Fibroblast of skin of left quadriceps (primary cell): ENCODE results near the gene FAAH.
"Not testable (repeated sequence)": the region's sequence is repeated elsewhere in the genome, so short reads cannot be mapped to it uniquely, and the experiment has no call there.

Experiments used
- DNase-seq, 2 experiments: peaks; one replicate each; pipeline ENCODE4 v3.0.0-alpha.2; 2013; ENCODE audit warnings: low read depth in 2 of 2

FAAH gene

GRCh38 chr1:46394108-46394871, at the start of gene FAAH:
Gene FAAH (plus strand): TSS chr1:46394317. CDS start chr1:46394349, 32 bp downstream.
- DNase-seq, result peak in 1 of 2 experiments; percentile 8

DNA sequence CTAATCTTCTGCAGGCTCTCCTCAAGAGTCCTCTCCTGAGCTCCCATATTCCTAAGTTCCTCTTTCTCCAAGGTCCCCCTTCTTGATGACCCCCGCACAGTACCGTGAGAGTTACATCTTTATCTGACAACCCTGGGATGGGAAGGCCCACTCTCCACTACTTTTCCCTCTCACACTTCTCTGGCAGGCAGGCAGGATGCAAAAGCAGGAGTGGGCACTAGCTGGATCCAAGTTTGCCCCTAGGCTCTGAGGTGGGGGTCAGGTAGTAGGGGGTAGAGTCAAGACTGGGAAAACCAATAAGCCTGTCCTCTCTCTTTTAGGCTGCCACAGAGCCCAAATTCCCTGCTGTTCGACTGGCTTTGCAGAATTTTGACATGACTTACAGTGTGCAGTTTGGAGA, 49.6 kb upstream of the FAAH start:
- DNase-seq, result no peak

GRCh38 chr1:46345281-46345680, 48.8 kb upstream of the FAAH start:
- DNase-seq, result no peak

DNA sequence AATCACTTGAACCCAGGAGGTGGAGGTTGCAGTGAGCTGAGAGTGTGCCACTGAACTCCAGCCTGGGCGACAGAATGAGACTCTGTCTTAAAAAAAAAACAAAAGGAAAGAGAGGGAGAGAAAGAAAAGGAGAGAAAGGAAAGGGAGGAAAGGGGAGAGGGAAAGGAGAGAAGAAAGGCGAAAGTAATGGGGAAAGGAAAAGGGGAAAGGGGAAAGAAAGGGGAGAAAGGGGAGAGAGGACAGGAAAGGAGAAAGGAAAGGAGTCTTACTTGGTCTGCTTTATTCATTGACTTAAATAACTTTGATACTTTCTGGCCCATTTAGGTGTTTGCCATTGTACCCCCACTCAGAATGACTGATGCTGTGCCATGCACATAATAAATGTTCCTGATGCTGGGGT, 41.8 kb upstream of the FAAH start:
- DNase-seq, result no peak

DNA sequence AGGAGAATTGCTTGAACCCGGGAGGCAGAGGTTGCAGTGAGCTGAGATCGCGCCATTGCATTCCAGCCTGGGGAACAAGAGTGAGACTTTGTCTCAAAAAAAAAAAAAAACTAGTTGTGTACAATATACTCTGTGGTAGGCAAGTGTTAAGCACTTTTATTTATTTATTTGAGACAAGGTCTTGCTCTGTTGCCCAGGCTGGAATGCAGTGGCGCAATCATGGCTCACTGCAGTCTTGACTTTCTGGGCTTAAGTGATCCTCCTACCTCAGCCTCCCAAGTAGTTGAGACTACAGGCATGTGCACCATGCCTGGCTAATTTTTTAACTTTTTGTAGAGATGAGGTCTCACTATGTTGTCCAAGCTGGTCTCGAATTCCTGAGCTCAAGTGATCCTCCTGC, 38.2 kb upstream of the FAAH start:
- DNase-seq, result not testable (repeated sequence)

- DNase-seq, result no peak
Observed at GRCh38 chr1:46362158-46362557, 32.0 kb upstream of the FAAH start.

GRCh38 chr1:46363121-46363520, 31.0 kb upstream of the FAAH start:
- DNase-seq, result no peak

DNA sequence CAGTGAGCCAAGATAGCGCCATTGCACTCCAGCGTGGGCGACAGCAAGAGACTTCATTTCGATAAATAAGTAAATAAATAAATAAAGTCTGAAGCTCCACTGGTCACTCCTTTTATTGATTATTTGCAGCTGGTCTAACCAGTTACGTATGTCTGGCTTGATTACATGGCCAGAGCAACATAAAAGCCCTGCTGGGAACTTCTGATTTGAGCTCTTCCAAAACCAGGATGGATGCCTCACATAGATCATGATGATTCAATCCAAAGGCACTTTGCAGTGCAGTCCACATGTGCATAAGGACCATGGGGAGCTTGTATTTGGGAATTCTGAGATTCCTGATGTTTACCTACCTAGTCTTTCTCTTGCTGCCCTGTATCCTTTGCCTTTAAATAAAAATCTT, 29.5 kb upstream of the FAAH start:
- DNase-seq, result no peak

DNA sequence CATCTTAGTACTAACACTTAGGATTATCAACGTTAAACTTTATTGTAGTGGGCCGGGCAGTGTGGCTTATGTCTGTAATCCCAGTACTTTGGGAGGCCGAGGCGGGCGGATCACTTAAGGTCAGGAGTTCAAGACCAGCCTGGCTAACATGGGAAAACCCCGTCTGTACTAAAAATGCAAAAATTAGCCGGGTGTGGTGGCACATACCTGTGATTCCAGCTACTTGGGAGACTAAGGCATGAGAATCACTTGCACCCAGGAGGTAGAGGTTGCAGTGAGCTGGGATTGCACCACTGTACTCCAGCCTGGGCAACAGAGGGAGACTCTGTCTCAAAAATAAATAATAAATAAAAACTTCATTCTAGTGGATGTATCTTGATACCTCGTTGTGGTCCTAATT, 28.3 kb upstream of the FAAH start:
- DNase-seq, result not testable (repeated sequence)

DNA sequence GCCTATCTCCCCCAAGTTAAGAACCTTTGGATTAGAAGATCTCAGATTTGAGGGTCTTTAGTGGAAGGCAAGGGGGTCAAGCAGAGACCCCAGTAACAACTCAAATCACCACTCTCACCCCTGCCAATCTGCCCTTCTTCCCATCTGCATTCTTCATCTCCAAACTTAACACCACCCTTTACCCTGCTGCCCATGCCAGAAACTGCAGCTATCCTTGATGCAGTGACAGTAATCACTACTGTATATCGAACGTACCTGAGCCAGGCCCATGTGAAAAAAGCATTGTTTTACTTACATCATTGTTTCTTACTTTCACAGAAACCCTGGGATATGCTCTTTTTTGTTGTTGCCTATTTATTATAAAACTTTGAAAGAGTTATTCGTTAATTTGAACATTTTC, 27.0 kb upstream of the FAAH start:
- no peak for DNase-seq

DNA sequence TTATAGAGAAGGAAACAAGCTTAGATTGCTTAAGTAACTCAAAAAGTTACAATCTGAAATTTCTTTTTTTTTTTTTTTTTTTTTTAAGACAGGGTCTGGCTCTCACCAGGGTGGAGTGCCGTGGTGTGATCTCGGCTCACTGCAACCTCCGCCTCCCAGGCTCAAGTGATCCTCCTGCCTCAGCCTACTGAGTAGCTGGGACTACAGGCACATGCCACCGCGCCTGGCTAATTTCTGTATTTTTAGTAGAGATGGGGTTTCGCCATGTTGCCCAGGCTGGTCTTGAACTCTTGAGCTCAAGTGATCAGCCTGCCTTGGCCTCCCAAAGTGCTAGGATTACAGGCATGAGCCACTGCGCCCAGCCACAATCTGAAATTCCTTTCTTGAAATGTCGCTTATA, 26.4 kb upstream of the FAAH start:
- DNase-seq, result not testable (repeated sequence)

DNA sequence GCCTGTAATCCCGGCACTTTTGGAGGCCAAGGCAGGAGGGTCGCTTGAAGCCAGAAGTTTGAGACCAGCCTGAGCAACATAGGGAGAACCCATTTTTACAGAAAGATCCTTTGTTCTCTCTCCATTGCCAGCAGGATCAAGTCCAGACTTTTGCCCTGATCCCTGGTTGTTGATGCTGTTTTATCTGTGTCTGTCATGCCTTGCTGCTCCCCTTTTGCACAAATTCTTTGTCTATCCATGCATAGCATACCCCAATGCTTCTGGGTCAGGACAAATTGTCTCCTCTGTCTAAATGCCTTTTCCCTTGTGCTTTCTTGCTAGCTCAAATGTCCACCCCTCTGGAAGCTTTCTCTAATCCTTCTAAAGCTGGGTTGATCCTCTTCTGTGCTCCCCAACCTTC, 25.3 kb upstream of the FAAH start:
- DNase-seq, result no peak

- DNase-seq, result no peak
Observed at GRCh38 chr1:46369542-46370213, 24.4 kb upstream of the FAAH start.

- no peak for DNase-seq
Observed at GRCh38 chr1:46370214-46370633, 23.9 kb upstream of the FAAH start.

DNA sequence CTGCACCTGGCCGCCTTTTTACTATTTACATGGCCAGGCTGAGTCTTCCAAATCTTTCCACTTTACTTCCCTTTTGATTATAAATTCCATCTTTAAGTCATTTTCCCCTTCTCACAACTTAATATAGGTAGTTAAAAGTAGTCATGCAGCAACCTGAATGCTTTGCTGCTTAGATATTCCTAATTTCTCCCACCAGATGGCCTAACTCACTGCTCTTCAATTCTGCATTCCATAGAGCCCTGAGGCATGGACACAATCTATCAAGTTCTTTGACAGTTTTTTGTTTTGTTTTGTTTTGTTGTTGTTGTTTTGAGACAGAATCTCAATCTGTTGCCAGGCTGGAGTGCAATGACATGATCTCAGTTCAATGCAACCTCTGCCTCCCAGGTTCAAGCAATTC, 21.7 kb upstream of the FAAH start:
- no peak for DNase-seq

DNA sequence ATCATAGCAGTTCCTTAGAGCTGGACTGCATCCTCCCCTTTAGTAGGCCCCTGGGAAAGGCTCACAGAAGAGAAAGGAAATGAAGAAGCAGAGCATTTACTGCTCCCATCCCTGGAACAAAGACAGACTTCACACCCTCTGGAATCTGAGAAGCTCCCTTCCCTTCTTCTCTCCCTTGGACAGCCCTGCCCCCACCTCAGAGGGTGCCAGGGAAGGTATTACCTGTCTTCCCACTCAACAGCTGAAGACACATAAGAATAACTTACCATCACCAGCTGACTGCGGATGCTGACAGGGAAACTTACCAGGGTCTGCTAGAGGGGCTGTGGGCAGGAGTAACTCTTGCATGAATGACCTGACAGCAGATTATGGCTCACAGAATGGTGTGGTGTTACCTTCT, 14.1 kb upstream of the FAAH start:
- no peak for DNase-seq

GRCh38 chr1:46380508-46380907, 13.6 kb upstream of the FAAH start:
- no peak for DNase-seq

DNA sequence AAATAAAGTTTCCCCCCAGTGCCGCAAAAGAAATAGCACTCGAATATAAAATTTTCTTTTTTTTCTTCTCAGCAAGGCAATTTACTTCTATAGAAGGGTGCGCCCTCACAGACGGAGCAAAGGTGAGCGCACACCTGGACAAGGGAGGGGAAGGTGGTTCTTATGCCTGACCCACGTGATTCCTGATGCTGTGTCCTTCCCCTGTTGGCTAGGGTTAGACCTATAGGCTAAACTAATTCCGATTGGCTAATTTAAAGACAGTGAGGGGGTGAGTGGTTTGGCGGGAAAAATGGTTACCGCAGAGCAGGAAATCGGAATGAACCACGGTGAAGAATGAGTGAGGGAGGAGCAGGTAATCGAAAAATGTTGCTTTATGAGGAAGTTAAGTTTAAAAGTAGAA, 607 bp upstream of the FAAH start:
- no peak for DNase-seq

GRCh38 chr1:46394872-46395465, 852 bp downstream of the FAAH start:
- DNase-seq, result no peak

DNA sequence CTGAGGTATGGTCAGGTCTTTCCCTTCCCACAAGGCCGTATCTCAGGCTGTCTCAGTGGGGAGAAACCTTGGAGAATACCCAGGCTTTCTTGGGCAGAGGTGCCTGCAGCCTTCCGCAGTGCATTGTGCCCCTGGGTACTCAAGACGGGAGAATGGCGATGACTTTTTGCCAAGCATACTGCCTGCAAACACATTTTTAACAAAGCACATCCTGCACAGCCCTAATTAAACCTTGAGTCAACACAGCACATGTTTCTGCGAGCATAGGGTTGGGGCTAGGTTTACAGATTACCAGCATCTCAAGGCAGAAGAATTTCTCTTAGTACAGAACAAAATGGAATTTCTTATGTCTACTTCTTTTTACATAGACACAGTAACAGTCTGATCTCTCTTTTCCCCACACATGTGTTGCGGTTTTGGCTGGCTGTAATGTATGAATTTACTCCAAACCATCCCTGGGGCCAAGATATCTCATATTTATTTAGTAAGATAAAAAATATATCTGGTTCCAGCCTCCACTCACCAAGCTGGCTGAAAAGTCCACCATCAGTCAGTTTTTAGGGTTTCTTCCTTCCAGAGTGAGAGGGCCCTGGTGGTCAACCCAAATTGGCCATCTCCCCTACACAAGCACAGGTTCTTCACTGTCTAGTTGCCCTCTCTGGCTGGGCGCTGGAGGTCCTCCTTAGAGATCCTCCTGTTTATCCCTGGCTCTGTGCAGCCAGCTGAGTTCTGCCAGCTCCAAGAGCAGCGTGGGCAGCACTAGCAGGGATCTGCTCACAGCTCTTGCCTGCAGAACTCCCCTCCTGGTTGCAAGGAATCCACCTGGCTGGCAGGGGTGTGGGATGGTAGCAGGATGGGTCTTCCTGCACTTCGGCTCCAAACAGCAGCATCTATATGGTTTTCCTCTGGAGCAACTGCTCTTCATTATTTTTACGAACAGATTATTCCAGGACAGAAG, 2.6 kb downstream of the FAAH start:
- no peak for DNase-seq

DNA sequence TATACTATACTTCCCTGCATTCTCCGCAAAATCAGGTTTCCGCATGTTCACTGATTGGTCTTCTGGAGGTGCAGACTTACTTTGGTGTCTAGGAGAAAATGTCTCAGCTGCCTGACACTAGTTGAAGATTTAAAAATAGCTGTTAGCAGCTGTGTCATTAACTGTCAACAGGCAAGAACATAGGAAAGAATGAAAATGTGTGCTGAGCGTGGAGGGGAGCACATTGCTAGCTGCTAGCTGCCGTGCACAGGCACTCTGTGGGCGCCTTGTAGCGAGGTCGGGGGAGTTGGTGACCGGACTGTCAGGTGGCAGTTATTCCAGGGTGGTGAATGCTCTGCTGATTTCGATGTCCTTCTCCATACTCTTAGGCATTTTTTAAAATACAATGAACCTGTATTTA, 5.2 kb downstream of the FAAH start:
- DNase-seq, result no peak

DNA sequence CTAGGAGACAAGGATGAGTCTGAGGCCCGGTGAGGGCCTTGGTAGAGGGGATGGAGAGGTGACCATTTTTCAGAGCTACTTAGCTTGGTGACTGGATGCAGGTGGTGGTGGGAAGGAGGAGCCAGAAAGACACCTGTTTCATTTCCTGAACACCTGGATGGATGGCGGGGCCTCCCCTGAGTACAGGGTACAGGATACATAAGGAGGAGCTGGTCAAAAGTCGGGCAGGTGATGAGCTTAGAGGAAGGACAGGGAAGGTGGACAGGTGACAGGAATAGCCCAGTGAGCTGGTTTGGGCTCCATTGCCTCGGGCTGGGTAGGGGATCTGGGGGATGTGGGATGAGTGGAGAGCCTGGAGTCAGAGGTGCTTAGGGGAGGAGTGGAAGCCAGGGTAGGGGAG, 6.3 kb downstream of the FAAH start:
- DNase-seq, result no peak
